HG03354 (cell line): ENCODE measurements around the gene CYREN.

Source experiments
- ATAC-seq: cut with Tn5 transposase; IDR thresholded peaks from one replicate; pipeline ENCODE4 v1.9.1; 2021; ENCODE audit warnings: mild to moderate bottlenecking; ENCODE audit not compliant: unreplicated experiment, poor library complexity, severe bottlenecking

CYREN gene

DNA sequence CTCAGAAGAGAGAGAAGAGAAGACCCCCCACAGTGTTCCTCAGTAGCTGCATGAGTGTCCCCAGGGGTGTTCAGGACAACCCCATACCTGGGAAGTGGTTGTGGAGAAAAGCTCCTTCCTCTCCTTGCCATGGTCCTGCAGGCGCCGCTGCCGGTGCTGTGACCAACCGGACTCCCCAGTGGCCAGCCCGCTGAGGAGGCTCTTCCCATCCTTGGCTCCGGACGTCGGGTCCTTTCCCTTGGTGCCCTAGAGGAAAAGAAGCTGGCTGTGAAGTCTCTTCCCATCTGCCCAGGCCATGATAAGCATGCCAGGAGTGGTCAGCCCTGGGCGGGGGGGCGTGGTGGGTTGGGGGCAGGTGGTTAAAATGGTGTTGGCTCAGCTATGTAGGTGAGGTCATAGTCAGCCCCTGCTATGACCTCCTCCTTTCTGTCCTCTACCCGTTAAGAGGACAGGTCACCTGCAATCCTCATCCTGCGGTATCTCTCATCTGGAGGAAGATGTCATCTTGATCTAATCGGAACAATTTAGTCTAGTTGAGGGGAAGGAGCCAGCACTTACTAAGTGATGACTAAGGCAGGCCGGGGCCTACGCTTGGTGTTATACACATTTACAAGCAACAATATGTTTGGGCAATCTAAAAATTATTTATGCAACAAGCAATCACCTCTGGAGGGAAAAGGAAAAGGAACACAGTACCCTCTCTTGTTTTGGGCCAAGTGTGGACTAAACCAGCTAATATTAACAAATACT is 27.6 kb upstream of the CYREN start:
- ATAC-seq, result no peak

DNA sequence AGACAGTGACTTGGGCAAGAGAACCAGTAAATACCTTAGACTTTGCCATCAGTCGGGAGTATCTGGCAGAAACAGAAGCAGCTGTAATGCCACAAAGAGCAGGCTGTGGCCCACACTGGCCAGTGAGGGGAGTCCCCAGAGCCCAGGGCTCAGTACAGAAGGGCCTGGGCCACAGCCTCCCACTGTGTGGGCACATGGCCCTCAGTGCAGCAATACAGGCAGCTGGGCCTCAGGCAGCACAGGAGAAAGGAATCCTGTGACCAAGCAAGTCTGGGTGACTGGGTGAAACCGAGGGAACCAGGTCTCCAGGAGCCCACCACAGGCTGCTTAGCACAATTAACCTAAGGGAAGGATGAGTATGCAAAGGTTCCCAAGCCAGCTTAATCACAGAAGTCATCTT is 26.8 kb upstream of the CYREN start:
- ATAC-seq, result no peak

DNA sequence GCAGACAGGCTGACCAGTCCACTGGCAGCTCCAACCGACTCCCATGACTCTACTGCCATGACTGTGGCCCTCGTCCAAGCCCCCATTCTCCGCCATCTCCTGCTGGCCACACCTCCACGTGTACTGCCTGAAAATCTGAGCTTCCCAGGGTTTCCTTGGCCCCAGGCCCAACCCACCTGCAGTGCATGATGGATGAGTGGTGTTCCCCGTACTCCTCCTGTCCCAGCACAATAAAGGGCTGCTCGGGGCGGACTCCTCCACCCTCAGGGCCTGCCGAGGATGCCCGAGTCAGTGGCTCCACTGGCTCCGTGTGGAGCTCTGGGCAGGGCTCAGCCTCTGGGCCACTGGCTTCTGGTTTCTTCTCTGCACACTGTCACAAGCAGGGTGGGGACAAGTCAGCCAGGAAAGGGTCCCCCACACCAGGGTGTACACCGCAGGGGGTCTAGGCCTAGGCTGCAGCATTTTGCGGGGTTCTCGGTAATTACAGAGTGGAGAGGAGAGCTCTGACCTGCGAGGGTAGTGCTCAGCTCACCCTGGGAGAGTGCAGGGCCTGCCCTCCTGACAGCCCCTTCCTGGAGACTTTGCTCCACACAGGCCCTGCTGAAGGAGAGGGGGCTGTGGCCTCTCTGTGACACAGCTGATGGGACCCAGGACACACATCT is 25.6 kb upstream of the CYREN start:
- ATAC-seq, result no peak

- no peak for ATAC-seq
Observed at GRCh38 chr7:135195156-135195555, 24.6 kb upstream of the CYREN start.

DNA sequence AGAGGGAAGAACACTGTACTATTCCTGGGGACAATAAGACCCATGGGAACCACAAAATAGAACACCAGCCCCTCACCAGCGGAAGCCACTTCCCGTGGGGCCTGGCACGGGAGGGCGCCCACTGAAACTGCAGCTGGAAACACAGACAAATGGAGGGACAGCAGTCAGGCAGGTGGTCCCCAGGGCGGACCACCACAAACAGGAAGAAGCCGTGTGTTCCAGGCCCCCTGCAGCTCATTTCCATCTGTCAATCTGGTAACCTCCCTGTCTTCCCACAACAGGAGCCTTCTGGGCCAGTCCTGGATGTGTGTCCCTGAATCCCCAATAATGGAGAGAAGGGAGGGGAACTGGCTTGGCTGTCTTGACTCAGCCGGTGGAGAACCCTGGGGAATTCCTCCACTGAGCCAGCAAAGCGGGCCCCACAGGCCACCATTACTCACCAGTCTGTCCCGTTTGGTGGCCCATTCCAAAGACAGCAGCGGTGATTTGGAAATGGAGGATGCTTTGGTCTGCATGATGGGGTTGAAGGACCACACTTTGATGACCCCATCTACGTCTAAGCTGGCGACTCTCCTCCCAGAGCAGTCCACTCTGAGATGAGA is 24.1 kb upstream of the CYREN start:
- ATAC-seq, result no peak

GRCh38 chr7:135193615-135194081 is 23.1 kb upstream of the CYREN start:
- ATAC-seq, result no peak

DNA sequence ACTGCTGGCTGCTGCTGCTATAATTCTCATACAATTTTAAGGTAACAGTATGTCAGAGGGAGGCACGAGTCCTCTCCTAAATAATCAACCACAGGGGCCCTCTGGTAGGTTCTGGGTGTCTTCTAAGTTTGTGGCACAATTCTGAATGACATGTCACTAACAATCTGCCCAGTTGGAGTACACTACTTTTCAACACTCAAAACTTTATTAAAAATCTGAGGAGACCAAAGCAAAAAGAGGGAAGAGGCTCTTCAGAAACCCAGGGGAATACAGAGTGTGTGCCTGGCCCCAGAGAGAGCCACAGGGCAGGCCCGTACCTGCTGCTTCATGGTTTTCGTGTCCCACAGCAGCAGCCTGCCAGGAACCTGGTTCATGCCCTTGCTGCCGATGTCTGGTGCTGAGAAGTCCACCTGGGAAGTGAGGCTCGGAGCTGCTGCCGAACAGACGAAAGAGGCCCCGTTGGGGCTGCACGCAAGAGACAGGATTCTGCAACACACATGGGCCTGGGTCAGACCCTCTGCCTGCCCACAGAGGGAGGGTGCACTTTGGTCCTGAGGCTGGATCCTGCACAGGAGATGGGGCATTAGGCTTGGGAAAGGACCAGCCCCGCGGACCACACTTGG is 22.5 kb upstream of the CYREN start:
- no peak for ATAC-seq

DNA sequence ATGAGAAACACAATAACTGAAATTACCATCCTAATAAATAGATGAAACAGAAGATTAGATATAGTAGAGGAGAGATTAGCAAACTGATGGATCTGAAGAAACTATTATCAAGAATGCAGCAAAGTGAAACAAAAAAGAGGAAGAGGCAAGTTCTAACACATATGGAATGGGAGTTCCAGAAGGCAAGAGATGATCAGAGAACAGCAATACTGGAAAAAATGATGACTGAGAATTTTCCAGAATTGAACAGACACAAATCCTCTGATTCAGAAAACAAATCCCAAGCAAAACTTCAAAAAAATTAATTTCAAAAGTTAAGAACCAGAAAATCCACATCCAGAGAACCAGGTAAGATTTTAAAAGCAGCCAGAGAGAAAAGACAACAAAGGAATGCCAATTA is 20.2 kb upstream of the CYREN start:
- ATAC-seq, result no peak

DNA sequence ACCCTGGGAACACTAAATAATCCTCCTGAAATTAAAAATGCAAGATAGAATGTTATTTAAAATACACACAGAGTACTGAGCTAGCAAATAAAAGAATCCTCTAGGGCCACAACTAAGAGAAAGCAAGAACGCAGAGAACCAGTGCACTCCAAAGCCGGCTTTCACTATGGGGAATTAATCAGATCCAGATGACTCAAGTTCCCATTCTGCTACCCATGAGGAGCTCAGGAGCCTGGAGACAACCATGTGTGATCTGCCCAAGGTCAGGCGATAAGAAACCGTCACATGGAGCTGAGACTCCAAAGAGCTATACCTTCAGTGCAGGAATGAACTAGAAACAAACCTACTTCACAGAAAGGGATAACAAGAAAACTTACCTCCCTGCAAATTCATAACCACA is 19.5 kb upstream of the CYREN start:
- ATAC-seq, result no peak

DNA sequence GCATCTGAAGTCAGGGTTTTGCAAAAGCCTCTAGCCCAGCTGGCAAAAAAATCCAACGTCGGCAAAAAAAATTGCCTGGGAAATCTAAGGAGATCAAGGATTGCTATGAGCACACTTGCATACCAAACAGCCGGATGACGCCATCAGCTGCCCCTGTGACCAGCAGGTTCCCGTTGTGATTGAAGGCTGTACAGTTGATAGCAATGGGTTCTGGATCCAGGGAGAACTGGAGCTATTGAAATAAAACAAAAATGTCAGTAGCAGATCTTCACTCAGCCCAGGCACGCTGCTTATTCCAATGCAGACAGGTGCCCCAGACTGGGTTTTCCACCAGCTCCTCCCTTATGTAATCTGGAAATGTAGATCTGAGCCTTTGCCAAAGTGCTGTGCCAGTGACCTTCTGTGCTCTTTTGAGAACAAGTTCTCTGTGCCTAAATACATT is 18.7 kb upstream of the CYREN start:
- no peak for ATAC-seq

DNA sequence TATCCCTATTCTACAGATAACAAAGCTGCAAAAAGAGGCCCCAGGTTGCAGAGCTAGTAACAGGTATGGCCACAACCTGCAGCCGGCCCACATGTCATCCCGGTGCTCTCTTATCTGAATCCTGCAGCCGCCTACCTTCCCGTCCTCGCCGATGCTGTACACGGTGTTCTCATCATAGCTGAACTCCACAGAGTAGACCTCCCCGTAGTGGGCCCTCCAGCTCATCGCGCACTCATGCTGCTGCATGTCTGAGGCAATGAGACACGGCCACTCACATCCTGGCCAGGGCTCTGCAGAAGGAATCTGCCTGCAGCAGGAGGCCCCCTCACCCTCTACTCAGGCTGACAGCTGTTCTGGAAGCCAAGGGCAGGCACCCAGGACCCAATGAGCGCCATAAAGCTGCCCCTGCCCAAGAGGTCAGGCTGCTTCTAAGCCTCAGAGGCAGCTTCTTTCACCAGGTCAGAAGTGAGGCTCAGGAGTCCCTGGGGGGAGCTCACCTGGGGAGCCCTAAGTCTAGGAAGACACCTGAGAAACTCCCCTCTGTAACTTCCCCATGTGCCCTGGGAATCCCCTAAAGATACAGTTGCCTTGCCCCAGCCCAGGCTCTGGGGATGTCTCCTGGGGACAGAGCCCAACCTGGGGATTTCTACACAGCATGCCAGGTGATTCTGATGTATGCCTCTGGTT is 17.9 kb upstream of the CYREN start:
- peak; percentile 46 for ATAC-seq

DNA sequence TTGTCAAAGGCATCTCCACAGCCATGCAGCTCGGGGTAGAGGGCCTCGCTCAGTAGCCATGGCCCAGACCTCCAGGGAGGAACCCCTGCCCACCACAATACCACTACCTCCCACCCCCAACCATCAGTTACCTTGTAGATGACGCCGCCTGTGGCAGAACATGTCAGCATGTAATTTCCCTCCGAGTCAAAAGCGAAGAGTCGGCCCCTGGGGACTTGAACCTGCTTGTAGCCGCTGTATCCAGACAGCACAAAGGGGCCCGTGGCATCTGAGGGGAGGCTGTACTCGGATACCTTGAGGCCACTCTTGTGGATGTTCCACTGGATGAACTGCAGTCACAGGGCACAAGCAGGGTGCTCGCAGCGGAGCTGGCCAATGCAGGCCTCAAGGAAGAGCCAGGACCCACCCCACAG is 16.3 kb upstream of the CYREN start:
- peak; percentile 60 for ATAC-seq

GRCh38 chr7:135186261-135186540 is 15.7 kb upstream of the CYREN start:
- no peak for ATAC-seq

GRCh38 chr7:135185471-135186260 is 15.2 kb upstream of the CYREN start:
- no peak for ATAC-seq

- no peak for ATAC-seq
Observed at GRCh38 chr7:135184254-135184841, 13.8 kb upstream of the CYREN start.

GRCh38 chr7:135183478-135183877 is 13.0 kb upstream of the CYREN start:
- no peak for ATAC-seq

DNA sequence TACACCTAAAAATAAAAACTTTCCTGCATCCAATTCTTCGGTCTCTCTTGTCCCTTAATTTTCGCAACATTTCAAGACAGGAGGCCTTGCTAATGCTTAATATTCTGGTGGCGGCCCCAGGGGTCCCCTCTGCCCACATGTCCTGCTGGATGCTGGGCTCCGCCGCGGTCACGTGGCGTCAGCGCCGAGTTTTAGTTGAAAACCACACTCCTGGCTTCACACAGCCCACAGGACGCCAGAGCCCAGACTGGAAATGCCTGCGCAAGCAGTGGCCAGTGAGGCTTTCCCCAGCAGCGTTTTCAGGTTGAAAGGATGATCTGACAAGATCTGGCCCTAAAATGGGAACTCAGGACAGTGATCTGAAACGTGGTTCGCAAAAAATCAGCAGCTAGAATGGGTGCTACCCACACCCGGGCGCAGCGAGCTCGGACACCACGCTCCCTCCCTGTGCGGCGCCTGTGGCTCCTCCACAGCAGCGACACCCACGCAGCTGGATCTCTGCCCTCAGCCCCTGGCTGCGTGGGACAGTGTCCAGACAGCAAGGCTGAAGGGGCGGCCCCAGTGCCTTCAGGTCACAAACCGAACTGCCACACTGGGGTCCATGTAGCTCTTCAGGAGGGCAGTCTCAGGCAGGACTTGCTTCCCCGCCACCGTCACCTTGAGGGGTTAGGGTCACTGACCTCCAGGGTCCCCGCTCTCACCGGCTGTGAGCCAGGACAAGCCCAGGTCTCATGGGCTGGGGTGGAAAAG is 11.6 kb upstream of the CYREN start:
- ATAC-seq, result no peak

GRCh38 chr7:135181261-135181928 is 10.9 kb upstream of the CYREN start:
- no peak for ATAC-seq
